HUES6 (cell line): ENCODE results near the gene SHANK2.
A peak's percentile ranks its signal among the peaks of the same experiment; 100 is the strongest.

ENCODE experiments used
- H3K27ac ChIP-seq: 2 replicates; pipeline ENCODE4 v1.7.0; 2013; ENCODE audit warnings: low read depth, mild to moderate bottlenecking, low read length, inconsistent platforms
- H3K27me3 ChIP-seq: 2 replicates; pipeline ENCODE4 v1.6.1; 2013; ENCODE audit warnings: low read length; ENCODE audit not compliant: control insufficient read depth, insufficient read depth
- H3K36me3 ChIP-seq: 2 replicates; pipeline ENCODE4 v1.6.1; 2013; ENCODE audit warnings: low read length; ENCODE audit not compliant: control insufficient read depth, insufficient read depth
- H3K4me1 ChIP-seq: 2 replicates; pipeline ENCODE4 v1.6.1; 2013; ENCODE audit warnings: low read length; ENCODE audit not compliant: control insufficient read depth, insufficient read depth
- H3K4me3 ChIP-seq: 2 replicates; pipeline ENCODE4 v1.5.1; 2013; ENCODE audit warnings: low read depth, low read length
- H3K9ac ChIP-seq: one replicate; pipeline ENCODE4 v1.6.1; 2013; ENCODE audit warnings: mild to moderate bottlenecking, low read length
- H3K9me3 ChIP-seq: 2 replicates; pipeline ENCODE4 v1.6.1; 2013; ENCODE audit warnings: low read depth, low read length; ENCODE audit not compliant: control insufficient read depth, insufficient read depth

The SHANK2 gene

GRCh38 chr11:71250523-71251150, 1.7 kb downstream of the SHANK2 start:
- no peaks in the 10 kb centered on the region for H3K9me3 ChIP-seq
- H3K36me3 ChIP-seq, result no peaks in the 10 kb centered on the region
- H3K27me3 ChIP-seq, result peaks cover 71% of the 10 kb centered on the region
- no peak overlapping the region for H3K27ac ChIP-seq
- H3K9ac ChIP-seq, result no peak overlapping the region
- peak overlapping the region; percentile 91 for H3K4me3 ChIP-seq
- peaks cover 69% of the 10 kb centered on the region for H3K4me1 ChIP-seq

- peaks cover 74% of the 10 kb centered on the region for H3K4me1 ChIP-seq
- H3K27me3 ChIP-seq, result peaks cover 59% of the 10 kb centered on the region
- no peak overlapping the region for H3K4me3 ChIP-seq
- H3K9ac ChIP-seq, result no peak overlapping the region
- H3K9me3 ChIP-seq, result no peaks in the 10 kb centered on the region
- H3K27ac ChIP-seq, result no peak overlapping the region
- no peaks in the 10 kb centered on the region for H3K36me3 ChIP-seq
Measured at GRCh38 chr11:71249301-71249700, 3.1 kb downstream of the SHANK2 start.

GRCh38 chr11:71248656-71249055, 3.7 kb downstream of the SHANK2 start:
- no peaks in the 10 kb centered on the region for H3K36me3 ChIP-seq
- no peaks in the 10 kb centered on the region for H3K9me3 ChIP-seq
- H3K27ac ChIP-seq, result no peak overlapping the region
- H3K9ac ChIP-seq, result no peak overlapping the region
- H3K4me1 ChIP-seq, result peaks cover 73% of the 10 kb centered on the region
- H3K27me3 ChIP-seq, result peaks cover 52% of the 10 kb centered on the region
- no peak overlapping the region for H3K4me3 ChIP-seq

- H3K36me3 ChIP-seq, result no peaks in the 10 kb centered on the region
- H3K4me1 ChIP-seq, result peaks cover 68% of the 10 kb centered on the region
- H3K27me3 ChIP-seq, result peaks cover 48% of the 10 kb centered on the region
- no peaks in the 10 kb centered on the region for H3K9me3 ChIP-seq
- H3K27ac ChIP-seq, result no peak overlapping the region
- peak overlapping the region; percentile 49; the same call in 1 of the 2 replicates for H3K4me3 ChIP-seq
- H3K9ac ChIP-seq, result no peak overlapping the region
Measured at GRCh38 chr11:71248251-71248570, 4.2 kb downstream of the SHANK2 start.

- Histone ChIP-seq H3K27ac (0 out of 2 replicates have a peak overlapping the region, but pooled peaks have one; percentile 71), H3K4me3 (peak overlapping the region; percentile 49), H3K9me3 (no peaks in the 10 kb centered on the region), H3K36me3 (no peaks in the 10 kb centered on the region), H3K9ac (no peak overlapping the region), H3K4me1 (peaks cover 67% of the 10 kb centered on the region), H3K27me3 (peaks cover 44% of the 10 kb centered on the region)
Measured at GRCh38 chr11:71247551-71248250, 4.7 kb downstream of the SHANK2 start.

- H3K9me3 ChIP-seq, result no peaks in the 10 kb centered on the region
- H3K27ac ChIP-seq, result peak overlapping the region; percentile 75
- no peaks in the 10 kb centered on the region for H3K36me3 ChIP-seq
- H3K27me3 ChIP-seq, result peaks cover 36% of the 10 kb centered on the region
- peak overlapping the region; percentile 75 for H3K9ac ChIP-seq
- peaks cover 69% of the 10 kb centered on the region for H3K4me1 ChIP-seq
- H3K4me3 ChIP-seq, result peak overlapping the region; percentile 49
Measured at GRCh38 chr11:71246559-71246958, 5.8 kb downstream of the SHANK2 start.

DNA sequence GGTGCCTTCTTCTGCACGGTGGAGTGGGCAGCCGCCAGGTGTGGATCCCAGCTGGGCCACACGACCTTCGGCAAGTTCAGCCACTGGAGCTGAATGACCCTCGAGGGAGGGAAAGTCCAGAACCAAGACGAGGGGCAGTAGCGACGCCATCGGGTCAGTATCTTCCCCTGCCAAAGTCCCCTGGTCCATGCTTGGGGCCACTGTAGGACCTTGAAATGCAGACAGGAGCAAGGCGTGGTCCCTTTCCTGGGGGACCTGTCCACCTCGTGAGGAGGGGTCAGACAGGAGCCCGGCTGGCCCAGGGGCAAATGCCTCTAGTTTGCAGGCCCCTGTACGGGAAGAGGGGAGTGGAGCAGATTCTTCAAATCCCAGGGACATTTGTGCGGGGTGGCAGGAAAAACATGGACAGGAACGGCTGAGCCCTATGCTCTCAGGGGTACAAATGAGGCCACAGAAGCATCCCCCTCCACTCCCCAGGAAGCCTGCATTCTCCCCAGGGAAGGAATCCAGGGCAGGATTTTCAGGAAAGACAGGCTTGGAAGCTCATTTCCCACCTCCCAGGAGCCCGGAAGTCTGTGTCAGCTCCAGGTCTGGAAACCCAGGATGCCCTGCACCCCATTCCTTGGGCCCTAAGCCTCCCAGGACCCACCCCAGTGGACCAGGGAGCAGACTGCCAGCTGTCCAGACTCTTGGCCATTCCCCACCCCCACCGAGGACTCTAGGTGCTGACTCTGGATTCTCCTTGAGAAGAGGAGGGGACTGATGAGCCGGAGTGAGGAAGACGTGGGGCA, 6.6 kb downstream of the SHANK2 start:
- peak overlapping the region; percentile 75 for H3K27ac ChIP-seq
- H3K36me3 ChIP-seq, result no peaks in the 10 kb centered on the region
- peaks cover 28% of the 10 kb centered on the region for H3K27me3 ChIP-seq
- peaks cover 74% of the 10 kb centered on the region for H3K4me1 ChIP-seq
- no peaks in the 10 kb centered on the region for H3K9me3 ChIP-seq
- H3K9ac ChIP-seq, result peak overlapping the region; percentile 75
- H3K4me3 ChIP-seq, result peak overlapping the region; percentile 49

- Histone ChIP-seq H3K27me3 (peaks cover 13% of the 10 kb centered on the region; the same call in 1 of the 2 replicates), H3K9me3 (no peaks in the 10 kb centered on the region), H3K27ac (no peak overlapping the region), H3K4me1 (peaks cover 59% of the 10 kb centered on the region), H3K36me3 (peaks cover 6% of the 10 kb centered on the region; the same call in 1 of the 2 replicates), H3K4me3 (no peak overlapping the region), H3K9ac (no peak overlapping the region)
Measured at GRCh38 chr11:71244116-71244810, 8.1 kb downstream of the SHANK2 start.

GRCh38 chr11:71242391-71242790, 10.0 kb downstream of the SHANK2 start:
- no peak overlapping the region for H3K9ac ChIP-seq
- peaks cover 9% of the 10 kb centered on the region; the same call in 1 of the 2 replicates for H3K36me3 ChIP-seq
- no peak overlapping the region for H3K27ac ChIP-seq
- no peaks in the 10 kb centered on the region for H3K27me3 ChIP-seq
- no peaks in the 10 kb centered on the region for H3K9me3 ChIP-seq
- peaks cover 40% of the 10 kb centered on the region for H3K4me1 ChIP-seq
- no peak overlapping the region for H3K4me3 ChIP-seq

DNA sequence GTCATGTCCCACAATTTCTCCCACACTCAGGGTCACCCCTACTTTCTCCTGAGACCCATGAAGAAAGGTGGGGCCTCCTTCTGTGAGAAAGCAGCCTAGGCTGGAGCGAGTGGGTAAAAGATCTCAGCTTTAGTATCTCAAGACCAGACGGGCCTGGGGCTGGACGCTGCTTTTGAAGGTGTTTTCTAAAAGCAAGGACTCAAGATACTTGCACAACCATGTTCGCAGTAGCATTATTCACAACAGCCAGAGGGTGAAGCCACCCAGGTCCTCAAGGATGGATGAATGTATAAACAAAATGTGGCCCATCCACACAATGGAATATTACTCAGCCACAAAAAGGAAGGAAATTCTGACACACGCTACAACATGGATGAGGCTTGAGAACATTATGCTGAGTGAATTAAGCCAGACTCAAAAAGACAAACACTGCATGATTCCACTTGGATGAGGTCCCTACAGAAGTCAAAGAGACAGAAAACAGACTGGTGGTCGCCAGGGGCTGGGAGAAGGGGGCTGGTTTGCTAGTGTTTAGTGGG, 10.6 kb downstream of the SHANK2 start:
- Histone ChIP-seq H3K4me3 (no peak overlapping the region), H3K9ac (no peak overlapping the region), H3K4me1 (peaks cover 34% of the 10 kb centered on the region), H3K27me3 (no peaks in the 10 kb centered on the region), H3K9me3 (no peaks in the 10 kb centered on the region), H3K27ac (no peak overlapping the region), H3K36me3 (peaks cover 9% of the 10 kb centered on the region; the same call in 1 of the 2 replicates)
